GM19239 (cell line): ENCODE measurements around the gene PKNOX2.
A peak's percentile ranks its signal among the peaks of the same experiment; 100 is the strongest.

ENCODE experiments used
- DNase-seq: peaks from one replicate; pipeline ENCODE4 v3.0.0; 2011; ENCODE audit warnings: low spot score; ENCODE audit not compliant: insufficient read length
- FAIRE-seq: peaks from 2 replicates; lab custom pipeline; 2011; peaks lifted over from hg19 to GRCh38; lab: Jason Lieb, UNC

PKNOX2 gene

GRCh38 chr11:125389339-125390166 lies 225.0 kb downstream of the PKNOX2 start:
- no peak for DNase-seq
- FAIRE-seq: no peak

GRCh38 chr11:125390946-125391345 lies 226.4 kb downstream of the PKNOX2 start:
- FAIRE-seq (no peak), DNase-seq (no peak)

GRCh38 chr11:125393331-125393730 lies 228.8 kb downstream of the PKNOX2 start:
- DNase-seq (no peak), FAIRE-seq (no peak)

GRCh38 chr11:125394296-125394695 lies 229.7 kb downstream of the PKNOX2 start:
- no peak for FAIRE-seq

GRCh38 chr11:125397421-125397820 lies 232.9 kb downstream of the PKNOX2 start:
- DNase-seq (no peak), FAIRE-seq (no peak)

More at GRCh38 chr11:125394296-125394695, 229.7 kb downstream of the PKNOX2 start:
- no peak for DNase-seq

- FAIRE-seq (no peak), DNase-seq (no peak)
Measured at GRCh38 chr11:125398475-125398874, 233.9 kb downstream of the PKNOX2 start.

GRCh38 chr11:125398994-125399640 lies 234.6 kb downstream of the PKNOX2 start:
- FAIRE-seq (no peak), DNase-seq (no peak)

GRCh38 chr11:125399945-125400344 lies 235.4 kb downstream of the PKNOX2 start:
- no peak for FAIRE-seq
- no peak for DNase-seq

GRCh38 chr11:125401235-125401634 lies 236.7 kb downstream of the PKNOX2 start:
- DNase-seq: no peak
- FAIRE-seq: no peak

- FAIRE-seq (no peak), DNase-seq (no peak)
Measured at GRCh38 chr11:125401746-125402145, 237.2 kb downstream of the PKNOX2 start.

- no peak for FAIRE-seq
- DNase-seq: no peak
Measured at GRCh38 chr11:125402435-125402834, 237.9 kb downstream of the PKNOX2 start.

GRCh38 chr11:125404157-125404810 lies 239.7 kb downstream of the PKNOX2 start:
- FAIRE-seq (no peak), DNase-seq (no peak)

- DNase-seq (peak; percentile 80), FAIRE-seq (peak; percentile 33)
Measured at GRCh38 chr11:125404811-125405790, 240.6 kb downstream of the PKNOX2 start.

- DNase-seq (no peak), FAIRE-seq (no peak)
Measured at GRCh38 chr11:125407046-125407445, 242.5 kb downstream of the PKNOX2 start.

GRCh38 chr11:125408311-125408711 lies 243.8 kb downstream of the PKNOX2 start:
- DNase-seq (no peak), FAIRE-seq (no peak)

- no peak for FAIRE-seq
- DNase-seq: no peak
Measured at GRCh38 chr11:125410091-125410490, 245.5 kb downstream of the PKNOX2 start.

GRCh38 chr11:125412177-125412496 lies 247.6 kb downstream of the PKNOX2 start:
- no peak for FAIRE-seq
- no peak for DNase-seq

GRCh38 chr11:125412509-125412908 lies 248.0 kb downstream of the PKNOX2 start:
- DNase-seq (no peak), FAIRE-seq (no peak)

- no peak for FAIRE-seq
Measured at GRCh38 chr11:125413226-125413625, 248.7 kb downstream of the PKNOX2 start.

GRCh38 chr11:125414121-125414520 lies 249.6 kb downstream of the PKNOX2 start:
- no peak for FAIRE-seq

More at GRCh38 chr11:125413226-125413625, 248.7 kb downstream of the PKNOX2 start:
- DNase-seq: no peak

More at GRCh38 chr11:125414121-125414520, 249.6 kb downstream of the PKNOX2 start:
- DNase-seq: no peak
